Tibial artery (tissue), 4 donors: ENCODE measurements around the gene CREBZF.

Source experiments
- DNase-seq, 2 donors: peaks; one replicate each; pipeline ENCODE4 v3.0.0-alpha.2; 2019
- H3K27ac ChIP-seq, 2 donors: fragments of 200-600 bp; sonication (generic) in 1 of 2; 1 replicate in 1 of 2; 2 replicates in 1 of 2; pipeline ENCODE4 v1.5.1; 2018 to 2019; ENCODE audit warnings: mild to moderate bottlenecking in 1 of 2
- H3K27me3 ChIP-seq, 2 donors: fragments of 200-600 bp; sonication (generic) in 1 of 2; one replicate each; pipeline versions ENCODE4 v1.5.1 to v1.6.0; 2016 to 2019
- H3K36me3 ChIP-seq, 3 donors: fragments of 200-600 bp; sonication (generic) in 2 of 3; one replicate each; pipeline ENCODE4 v1.5.1; 2016 to 2019; ENCODE audit warnings: mild to moderate bottlenecking in 2 of 3
- H3K4me1 ChIP-seq, 4 donors: fragments of 200-600 bp; sonication (generic) in 2 of 4; 1 replicate in 3 of 4; 2 replicates in 1 of 4; pipeline ENCODE4 v1.5.1; 2016 to 2019
- H3K4me3 ChIP-seq, 2 donors: fragments of 200-600 bp; sonication (generic) in 1 of 2; 1 replicate in 1 of 2; 2 replicates in 1 of 2; pipeline ENCODE4 v1.5.1; 2018 to 2019; ENCODE audit warnings: mild to moderate bottlenecking in 2 of 2
- H3K9me3 ChIP-seq, 3 donors: fragments of 200-600 bp; sonication (generic) in 1 of 3; one replicate each; pipeline ENCODE4 v1.5.1; 2016 to 2019
- intact Hi-C: fragments of 100-400 bp; cut with DNase I; formaldehyde crosslinking; loops from one replicate; pipeline ENCODE4 v1.15.0; 2023; ENCODE audit warnings: low total_unique reads
- TF ChIP-seq, protein P1 (sequence below), 2 experiments: fragments of 200-600 bp in 1 of 2; fragments of 450-650 bp in 1 of 2; IDR thresholded peaks; one replicate each; pipeline ENCODE4 v1.5.1; 2017 to 2019; ENCODE audit warnings: antibody characterized with exemption in 2 of 2, mild to moderate bottlenecking in 1 of 2, moderate library complexity in 1 of 2

Gene CREBZF, protein sequence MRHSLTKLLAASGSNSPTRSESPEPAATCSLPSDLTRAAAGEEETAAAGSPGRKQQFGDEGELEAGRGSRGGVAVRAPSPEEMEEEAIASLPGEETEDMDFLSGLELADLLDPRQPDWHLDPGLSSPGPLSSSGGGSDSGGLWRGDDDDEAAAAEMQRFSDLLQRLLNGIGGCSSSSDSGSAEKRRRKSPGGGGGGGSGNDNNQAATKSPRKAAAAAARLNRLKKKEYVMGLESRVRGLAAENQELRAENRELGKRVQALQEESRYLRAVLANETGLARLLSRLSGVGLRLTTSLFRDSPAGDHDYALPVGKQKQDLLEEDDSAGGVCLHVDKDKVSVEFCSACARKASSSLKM

DNA sequence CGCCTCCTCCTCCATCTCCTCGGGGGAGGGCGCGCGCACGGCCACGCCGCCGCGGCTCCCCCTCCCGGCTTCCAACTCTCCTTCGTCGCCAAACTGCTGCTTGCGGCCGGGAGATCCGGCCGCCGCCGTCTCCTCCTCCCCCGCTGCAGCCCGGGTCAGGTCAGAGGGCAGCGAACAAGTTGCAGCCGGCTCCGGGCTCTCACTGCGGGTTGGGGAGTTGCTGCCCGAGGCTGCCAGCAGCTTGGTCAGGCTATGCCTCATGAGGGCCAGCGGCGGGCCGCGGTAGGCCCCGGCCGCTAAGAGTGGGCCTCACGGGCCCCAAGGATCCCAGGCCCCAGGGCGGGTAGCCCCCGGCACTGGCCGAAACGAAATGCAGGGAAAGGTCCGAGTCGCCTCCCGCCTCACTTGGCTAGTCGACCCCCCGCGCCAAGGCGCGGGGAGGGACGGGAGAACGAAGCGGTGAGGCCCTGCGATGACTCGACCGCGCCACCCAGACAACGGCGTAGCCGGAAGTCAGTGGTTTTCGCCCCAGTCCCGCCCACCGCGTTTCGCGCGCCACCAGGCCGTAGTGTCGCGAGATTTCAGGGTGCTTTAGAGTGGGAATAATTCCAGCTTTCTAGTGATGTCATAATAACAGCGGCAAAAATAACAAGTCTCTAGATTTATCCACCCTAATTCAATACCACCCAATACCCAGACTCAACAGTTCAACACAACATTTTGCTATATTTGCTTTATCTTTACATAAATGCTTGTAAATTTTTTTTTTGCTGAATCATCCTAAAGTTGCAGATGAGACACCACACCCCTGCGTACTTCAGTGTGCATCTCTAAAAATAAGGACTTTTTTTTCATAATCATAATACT is at the start of gene CREBZF:
Gene CREBZF, minus strand, starts transcription at position 515 of the 867 bp plus-strand sequence. Its CDS starts 254 bp downstream, at position 261.
- peak; percentile 92 to 97 for DNase-seq
- peaks cover 0 to 6% (median 5%) of the 10 kb centered on the region in 3 donors for H3K36me3 ChIP-seq
- TF ChIP-seq, protein P1, sequence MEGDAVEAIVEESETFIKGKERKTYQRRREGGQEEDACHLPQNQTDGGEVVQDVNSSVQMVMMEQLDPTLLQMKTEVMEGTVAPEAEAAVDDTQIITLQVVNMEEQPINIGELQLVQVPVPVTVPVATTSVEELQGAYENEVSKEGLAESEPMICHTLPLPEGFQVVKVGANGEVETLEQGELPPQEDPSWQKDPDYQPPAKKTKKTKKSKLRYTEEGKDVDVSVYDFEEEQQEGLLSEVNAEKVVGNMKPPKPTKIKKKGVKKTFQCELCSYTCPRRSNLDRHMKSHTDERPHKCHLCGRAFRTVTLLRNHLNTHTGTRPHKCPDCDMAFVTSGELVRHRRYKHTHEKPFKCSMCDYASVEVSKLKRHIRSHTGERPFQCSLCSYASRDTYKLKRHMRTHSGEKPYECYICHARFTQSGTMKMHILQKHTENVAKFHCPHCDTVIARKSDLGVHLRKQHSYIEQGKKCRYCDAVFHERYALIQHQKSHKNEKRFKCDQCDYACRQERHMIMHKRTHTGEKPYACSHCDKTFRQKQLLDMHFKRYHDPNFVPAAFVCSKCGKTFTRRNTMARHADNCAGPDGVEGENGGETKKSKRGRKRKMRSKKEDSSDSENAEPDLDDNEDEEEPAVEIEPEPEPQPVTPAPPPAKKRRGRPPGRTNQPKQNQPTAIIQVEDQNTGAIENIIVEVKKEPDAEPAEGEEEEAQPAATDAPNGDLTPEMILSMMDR (IDR thresholded peaks at IDR 0.05), result peak in 1 of 2 experiments; percentile 13
- H3K27ac ChIP-seq, result peak within 1 kb of the TSS; percentile 96 to 98
- intact Hi-C loops, result loop anchor here (5.0 kb wide), 1 partner anchor 38 kb away; the partner anchor contains the start of genes DLG2 and TMEM126B
- peak within 1 kb of the TSS; percentile 71 to 95 for H3K4me3 ChIP-seq
- no peaks in the 10 kb centered on the region for H3K9me3 ChIP-seq
- peaks cover 0 to 35% (median 15%) of the 10 kb centered on the region in 4 donors for H3K4me1 ChIP-seq
- H3K27me3 ChIP-seq, result no peaks in the 10 kb centered on the region

DNA sequence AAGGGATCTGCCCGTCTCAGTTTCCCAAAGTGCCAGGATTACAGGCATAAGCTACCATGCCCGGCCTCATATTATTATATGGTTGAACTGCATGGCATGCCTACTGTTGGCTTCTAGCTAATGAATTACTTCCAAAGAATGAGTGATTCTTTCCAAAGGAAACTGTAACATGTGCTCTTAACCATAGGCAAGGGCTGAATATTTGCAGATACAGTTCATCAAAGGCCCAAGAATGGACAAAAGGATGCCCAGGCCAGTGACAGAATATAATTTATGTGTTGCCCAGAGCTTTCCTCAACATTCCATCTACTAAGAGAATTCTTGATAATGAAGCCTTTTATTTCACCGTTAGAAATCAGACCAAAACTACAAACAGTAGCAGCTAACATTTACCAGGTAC is 48.0 kb upstream of the CREBZF start:
- TF ChIP-seq, protein P1 (IDR thresholded peaks at IDR 0.05), result no peak
- Histone ChIP-seq H3K27me3 (no peaks in the 10 kb centered on the region), H3K4me1 (peaks cover 0 to 20% (median 0%) of the 10 kb centered on the region in 4 donors), H3K27ac (no peak overlapping the region), H3K4me3 (no peak overlapping the region), H3K9me3 (no peaks in the 10 kb centered on the region), H3K36me3 (peaks cover 0 to 10% (median 0%) of the 10 kb centered on the region in 3 donors)
- intact Hi-C loops, result no loop called here
- no peak for DNase-seq

DNA sequence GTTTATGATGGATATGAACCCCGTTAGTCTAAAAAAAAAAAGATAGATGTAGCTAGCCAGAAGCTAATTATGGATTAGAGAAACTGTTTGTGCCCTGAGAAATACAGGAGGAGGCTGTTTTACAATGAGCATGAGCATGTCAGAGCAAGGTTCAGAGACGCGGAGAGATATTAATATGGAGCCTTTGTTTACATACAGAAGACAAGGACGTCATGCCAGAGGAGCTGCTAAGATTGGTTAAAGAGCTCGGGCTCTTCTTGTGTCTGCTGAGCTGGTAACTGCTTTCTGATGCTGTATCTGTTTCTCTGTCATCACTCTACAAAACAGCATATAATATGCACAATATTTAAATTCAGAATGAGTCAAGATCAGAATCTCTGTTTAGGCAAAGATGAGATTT is 46.0 kb upstream of the CREBZF start:
- H3K27ac ChIP-seq, result no peak overlapping the region
- no peak overlapping the region for H3K4me3 ChIP-seq
- H3K27me3 ChIP-seq, result no peaks in the 10 kb centered on the region
- peaks cover 0 to 6% (median 0%) of the 10 kb centered on the region in 4 donors for H3K4me1 ChIP-seq
- intact Hi-C loops, result no loop called here
- DNase-seq, result no peak
- peaks cover 0 to 10% (median 3%) of the 10 kb centered on the region in 3 donors for H3K36me3 ChIP-seq
- no peaks in the 10 kb centered on the region for H3K9me3 ChIP-seq
- TF ChIP-seq, protein P1 (IDR thresholded peaks at IDR 0.05), result no peak

DNA sequence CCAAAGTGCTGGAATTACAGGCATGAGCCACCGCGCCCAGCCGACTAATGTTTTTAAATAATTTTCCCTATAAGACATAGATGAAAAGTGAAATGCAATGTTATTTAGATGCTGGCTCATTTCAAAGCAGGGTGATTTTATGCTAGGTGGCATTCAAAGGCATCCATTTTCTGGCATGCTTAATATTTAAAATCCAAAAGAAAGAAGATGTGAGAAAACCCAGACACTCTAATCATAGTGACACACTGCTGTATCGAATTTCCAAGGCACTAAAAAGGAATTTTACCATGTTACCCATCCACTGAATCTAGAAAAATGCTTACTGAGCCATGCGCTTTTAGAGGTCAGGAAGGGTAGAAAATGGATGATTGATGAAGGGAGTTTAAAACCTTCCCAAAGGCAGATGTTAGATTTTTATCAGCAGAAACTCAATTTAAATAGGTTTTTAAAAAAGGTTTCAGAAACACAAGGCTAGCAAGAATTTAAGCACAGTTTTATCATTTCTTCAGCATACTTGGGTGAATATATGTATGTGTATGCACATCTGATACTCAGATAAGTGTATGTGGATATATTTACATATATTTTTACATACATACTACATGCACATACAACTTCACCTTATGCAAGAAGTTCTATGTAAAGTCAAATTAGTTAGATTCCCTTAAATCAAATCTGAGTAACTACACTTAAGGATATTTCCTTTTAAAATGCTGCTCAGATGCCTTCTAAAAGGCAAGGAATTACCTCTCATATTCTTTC is 45.2 kb upstream of the CREBZF start:
- Histone ChIP-seq H3K9me3 (no peaks in the 10 kb centered on the region), H3K4me3 (no peak overlapping the region), H3K27me3 (no peaks in the 10 kb centered on the region), H3K36me3 (peaks cover 0 to 10% (median 3%) of the 10 kb centered on the region in 3 donors), H3K27ac (no peak overlapping the region), H3K4me1 (peaks cover 0 to 14% (median 3%) of the 10 kb centered on the region in 4 donors)
- TF ChIP-seq, protein P1 (IDR thresholded peaks at IDR 0.05), result no peak
- DNase-seq, result no peak
- intact Hi-C loops, result no loop called here

DNA sequence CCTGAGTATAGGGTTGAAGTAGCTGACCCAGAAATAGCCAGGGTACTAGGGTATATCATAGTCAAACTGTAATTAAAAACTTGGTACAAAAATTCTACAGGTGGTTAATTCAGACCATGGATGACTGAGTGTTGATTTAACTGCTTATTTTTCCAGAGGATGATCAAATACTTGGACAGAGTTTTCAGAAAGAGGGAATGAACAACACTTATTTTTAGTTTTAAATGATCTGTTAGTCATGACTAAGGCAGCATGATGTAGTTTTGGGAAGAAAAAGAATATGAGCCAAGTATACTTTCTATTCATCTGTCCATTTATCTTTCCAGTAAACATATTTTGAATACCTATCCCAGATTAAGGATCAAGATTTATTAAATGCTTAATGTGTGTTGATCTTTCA is 40.9 kb upstream of the CREBZF start:
- intact Hi-C loops, result no loop called here
- peak overlapping the region; percentile 51 to 60 for H3K27ac ChIP-seq
- no peaks in the 10 kb centered on the region for H3K9me3 ChIP-seq
- DNase-seq, result no peak
- H3K36me3 ChIP-seq, result peaks cover 0 to 8% (median 3%) of the 10 kb centered on the region in 3 donors
- peaks cover 0 to 16% (median 3%) of the 10 kb centered on the region in 4 donors for H3K4me1 ChIP-seq
- no peaks in the 10 kb centered on the region for H3K27me3 ChIP-seq
- TF ChIP-seq, protein P1 (IDR thresholded peaks at IDR 0.05), result no peak
- H3K4me3 ChIP-seq, result no peak overlapping the region
